GM19023 (cell line): ENCODE measurements around the gene ABCA4.

ENCODE experiments used
- ATAC-seq: cut with Tn5 transposase; IDR thresholded peaks from one replicate; pipeline ENCODE4 v1.9.1; 2021; ENCODE audit warnings: mild to moderate bottlenecking, moderate library complexity; ENCODE audit not compliant: unreplicated experiment

The ABCA4 gene

DNA sequence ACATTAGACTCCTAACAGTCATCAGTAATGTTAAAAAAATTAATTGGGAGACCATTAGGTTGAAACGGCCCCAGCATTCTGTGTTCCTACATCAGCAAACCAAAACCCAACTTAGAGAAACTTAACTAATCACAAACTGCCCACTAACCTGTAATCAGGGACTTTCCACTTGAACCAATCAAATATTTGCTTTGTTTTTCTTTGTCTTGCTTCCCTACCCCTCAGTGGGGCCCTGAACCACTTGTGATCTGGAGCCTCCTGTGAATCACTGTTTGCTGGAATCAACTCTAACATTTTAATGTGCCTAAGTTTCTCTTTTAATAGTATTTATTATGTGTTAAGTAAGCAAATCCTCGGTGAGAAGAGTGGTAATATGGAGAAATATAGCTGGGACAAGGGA is 64.0 kb downstream of the ABCA4 start:
- no peak for ATAC-seq

DNA sequence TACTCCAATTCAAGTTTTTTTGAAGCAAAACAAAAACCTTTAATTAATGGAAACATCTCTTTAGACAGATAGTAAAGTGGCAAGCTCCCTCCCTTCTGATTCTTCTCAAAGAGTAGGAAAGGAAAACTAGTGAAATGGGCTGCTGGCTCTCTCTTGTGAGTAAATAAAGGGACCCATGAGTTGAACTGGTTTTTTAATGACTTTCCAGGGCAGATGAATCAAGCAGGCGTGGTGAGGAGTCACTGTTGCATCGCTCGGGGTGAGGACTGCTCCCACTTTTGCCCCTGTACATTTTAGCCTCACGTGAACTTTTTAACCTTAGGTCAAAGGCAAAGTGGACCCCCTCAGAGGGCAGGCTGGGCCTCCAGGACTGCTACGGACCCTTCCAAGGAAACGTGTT is 64.8 kb downstream of the ABCA4 start:
- no peak for ATAC-seq

- ATAC-seq, result no peak
These were observed 65.4 kb downstream of the ABCA4 start for GRCh38 chr1:94055459-94056122.

DNA sequence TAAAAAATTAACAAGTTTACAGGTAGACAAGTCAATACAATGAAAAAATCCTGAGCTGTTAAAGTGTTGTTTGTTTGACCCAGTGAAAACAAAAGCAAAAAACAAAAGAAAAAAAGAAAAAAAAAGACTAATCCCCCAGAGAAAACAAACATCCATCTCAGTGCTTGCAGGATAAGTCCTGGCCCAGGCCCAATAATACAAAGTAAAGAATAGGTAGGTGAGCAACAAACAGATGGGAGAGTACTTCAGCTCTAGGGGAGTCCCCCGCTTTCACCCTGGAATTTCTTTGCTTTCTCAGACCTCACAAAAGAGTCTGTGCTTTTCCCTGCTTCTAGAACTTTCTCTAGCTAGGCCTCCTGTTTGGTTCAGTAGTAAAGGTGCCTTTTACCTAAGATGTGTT is 70.3 kb downstream of the ABCA4 start:
- no peak for ATAC-seq

- ATAC-seq, result no peak
These were observed 70.7 kb downstream of the ABCA4 start for GRCh38 chr1:94050254-94050653.

DNA sequence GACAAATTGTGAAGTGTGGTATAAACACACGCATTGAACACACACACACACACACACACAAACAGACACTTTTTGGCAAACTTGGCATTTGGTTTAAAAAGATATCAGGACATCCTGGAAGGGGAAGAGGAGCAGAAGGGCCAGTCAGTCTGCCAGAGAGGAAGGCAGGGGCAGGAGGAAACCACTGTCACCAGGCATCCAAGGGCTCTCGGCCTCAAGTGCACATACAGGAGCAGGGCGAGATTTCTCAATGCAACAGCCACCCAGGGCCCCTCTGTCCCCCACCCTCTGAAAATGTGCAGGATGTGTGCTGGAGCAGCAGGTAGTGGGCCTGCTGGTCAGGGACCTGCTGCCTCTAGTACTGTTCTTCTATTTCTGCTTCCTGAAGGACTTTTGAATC is 71.2 kb downstream of the ABCA4 start:
- no peak for ATAC-seq

DNA sequence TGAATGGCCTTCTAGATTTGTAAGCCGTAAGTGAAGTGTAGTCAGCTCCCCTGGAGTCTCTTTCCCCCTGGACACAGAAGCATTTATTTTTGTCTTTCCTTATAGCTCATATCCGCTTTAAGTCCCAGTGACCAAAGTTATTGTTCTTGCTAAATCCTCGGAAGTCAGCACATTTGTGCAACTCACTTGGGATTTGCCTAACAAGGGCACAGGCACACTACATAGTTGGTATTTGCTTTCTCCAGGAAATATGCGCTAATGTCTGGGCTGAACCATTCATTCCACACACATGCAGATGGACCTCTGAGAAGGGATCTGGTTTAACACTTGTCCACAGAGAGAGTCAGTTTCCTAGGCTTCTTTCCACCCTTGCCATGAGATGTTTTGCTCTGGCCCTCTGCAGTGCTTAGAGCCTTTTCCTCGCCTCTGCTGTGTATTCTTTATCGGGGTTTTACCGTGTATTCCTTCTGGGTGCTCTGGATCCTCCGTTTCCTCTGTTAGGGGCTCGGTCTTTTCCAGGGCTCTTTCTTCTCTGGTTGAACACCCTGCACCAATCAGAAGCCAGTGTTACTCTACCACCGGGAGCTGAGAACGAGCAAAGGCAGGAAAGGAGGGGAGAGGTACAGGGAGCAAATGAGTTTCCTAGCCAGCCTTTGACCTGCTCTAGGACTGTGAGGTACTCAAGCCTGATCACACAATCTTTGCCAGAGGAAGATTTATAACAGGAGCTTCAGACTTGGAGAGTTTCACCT is 72.4 kb downstream of the ABCA4 start:
- ATAC-seq, result no peak

- ATAC-seq, result no peak
These were observed 73.0 kb downstream of the ABCA4 start for GRCh38 chr1:94047949-94048348.

- ATAC-seq, result no peak
These were observed 75.4 kb downstream of the ABCA4 start for GRCh38 chr1:94045465-94046056.

DNA sequence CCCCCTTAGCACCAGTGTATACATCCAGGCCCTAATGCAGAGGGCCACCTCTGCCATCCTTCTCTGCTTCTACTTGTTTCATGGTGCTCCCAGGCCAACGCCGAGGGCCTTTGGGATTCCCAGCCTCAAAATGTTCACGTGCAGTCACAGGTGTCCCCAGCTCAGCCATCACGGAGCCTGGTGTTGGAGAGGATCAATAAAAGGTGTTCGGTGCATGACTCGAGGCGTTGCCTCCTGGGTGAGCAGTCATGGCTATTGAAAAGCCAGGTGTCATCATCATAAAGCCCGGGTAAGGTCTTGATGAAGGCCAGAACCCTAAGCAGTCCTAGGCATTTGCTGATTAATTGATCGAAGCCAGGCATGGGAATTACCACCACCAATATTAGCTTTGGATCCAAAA is 76.1 kb downstream of the ABCA4 start:
- no peak for ATAC-seq

DNA sequence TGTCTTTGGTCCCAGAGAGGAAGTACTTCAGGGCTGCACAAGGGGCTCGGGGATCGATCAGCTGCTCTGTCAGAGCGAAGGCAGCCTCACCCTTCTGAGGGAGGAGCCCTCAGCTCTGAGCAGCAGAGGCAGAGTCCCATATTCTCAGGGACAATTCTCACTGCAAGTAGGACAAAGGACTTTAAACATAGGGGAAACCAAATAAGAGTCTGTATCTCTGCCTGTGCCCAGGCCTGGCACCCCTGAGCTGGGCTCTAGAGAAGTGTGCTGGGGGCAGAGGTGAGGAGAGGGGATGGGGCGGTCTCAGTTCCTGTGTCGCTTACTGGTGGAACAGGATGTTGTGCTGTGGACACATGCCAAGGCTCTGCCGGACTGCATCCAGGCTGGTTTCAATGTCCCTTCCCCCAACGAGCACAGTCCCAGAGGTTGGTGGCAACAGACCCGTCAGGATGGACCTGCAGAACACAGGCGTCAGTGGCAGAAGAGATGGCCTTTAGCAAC is 76.6 kb downstream of the ABCA4 start:
- no peak for ATAC-seq

DNA sequence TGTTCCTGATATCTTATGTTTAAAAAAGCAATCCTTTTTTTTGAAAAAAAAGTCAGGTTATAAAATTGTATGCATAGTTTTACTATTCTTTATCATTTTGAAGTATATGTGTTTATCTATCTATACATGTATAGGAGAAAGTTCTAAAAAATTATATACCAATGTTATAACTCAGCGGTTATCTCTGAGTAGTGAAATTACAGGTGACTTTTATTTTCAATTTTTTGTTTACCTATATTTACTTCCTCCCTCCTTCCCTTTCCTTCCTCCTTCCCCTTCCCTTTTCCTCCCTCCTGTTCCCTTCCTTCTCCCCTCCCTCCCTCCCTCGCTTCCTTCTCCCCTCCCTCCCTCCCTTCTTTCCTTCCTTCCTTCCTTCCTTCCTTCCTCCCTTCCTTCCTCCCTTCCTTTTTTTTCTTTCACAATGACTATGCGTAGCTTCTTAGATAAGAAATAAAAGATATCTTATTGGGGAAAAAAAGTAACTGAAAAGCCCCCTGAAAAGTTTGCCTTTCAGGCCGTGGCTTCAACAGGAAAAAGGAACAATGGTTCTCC is 77.1 kb downstream of the ABCA4 start:
- ATAC-seq, result no peak

DNA sequence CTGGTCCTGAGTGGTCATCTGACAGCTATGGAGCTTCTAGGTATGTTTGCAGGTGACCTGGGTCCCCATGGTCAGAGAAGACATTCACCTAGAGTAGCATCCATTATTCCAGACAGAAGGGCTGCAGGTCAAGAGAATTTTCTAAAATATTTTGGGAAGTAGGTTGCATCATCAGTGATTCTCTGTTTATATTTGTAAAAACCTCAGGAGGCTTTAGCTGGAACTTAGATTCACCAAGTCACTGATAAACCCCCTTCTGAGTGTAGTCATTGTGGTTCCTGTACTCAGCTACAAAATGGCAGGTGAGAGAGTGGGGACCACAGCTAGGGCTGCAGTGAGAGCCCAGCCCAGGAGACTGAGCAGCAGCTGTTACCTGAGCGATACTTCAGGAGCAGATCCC is 78.6 kb downstream of the ABCA4 start:
- no peak for ATAC-seq

GRCh38 chr1:94039871-94040569 is 80.9 kb downstream of the ABCA4 start:
- no peak for ATAC-seq

DNA sequence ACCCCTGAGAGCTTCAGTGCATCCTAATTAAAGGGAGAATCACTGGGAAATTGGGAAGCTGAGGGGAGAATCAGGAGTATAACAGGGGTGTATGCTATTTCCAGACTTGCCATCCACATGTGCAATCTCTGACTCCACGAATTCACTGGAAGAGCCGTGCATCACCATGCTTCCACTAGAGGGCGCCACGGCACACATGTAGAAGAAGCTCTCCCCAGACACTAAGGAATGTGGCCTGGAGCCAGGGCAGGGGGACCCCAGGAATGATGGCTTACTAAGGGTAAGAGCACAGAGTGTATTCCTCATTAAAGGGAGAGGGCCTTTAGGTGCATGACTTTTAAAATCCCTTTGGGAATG is 81.5 kb downstream of the ABCA4 start:
- no peak for ATAC-seq

DNA sequence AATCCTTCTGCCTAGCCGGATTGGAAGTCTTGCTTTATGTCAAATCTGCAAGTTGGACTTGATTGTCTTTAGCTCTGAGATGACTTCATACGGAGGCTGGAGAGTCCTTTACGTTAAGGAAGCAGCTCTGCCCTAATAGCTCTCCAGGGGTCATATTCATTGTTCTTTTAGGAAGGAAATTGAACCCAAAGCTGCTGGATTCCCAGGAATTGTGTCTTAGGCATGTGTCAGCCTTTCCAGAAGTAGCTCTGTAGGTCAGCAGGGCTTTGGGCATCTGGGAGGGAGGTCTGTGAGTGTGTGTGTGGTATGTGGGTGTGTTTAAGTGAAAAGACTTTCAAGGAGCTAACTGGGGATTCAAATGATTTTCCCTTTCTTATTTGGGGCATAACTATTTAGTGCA is 82.4 kb downstream of the ABCA4 start:
- ATAC-seq, result no peak

DNA sequence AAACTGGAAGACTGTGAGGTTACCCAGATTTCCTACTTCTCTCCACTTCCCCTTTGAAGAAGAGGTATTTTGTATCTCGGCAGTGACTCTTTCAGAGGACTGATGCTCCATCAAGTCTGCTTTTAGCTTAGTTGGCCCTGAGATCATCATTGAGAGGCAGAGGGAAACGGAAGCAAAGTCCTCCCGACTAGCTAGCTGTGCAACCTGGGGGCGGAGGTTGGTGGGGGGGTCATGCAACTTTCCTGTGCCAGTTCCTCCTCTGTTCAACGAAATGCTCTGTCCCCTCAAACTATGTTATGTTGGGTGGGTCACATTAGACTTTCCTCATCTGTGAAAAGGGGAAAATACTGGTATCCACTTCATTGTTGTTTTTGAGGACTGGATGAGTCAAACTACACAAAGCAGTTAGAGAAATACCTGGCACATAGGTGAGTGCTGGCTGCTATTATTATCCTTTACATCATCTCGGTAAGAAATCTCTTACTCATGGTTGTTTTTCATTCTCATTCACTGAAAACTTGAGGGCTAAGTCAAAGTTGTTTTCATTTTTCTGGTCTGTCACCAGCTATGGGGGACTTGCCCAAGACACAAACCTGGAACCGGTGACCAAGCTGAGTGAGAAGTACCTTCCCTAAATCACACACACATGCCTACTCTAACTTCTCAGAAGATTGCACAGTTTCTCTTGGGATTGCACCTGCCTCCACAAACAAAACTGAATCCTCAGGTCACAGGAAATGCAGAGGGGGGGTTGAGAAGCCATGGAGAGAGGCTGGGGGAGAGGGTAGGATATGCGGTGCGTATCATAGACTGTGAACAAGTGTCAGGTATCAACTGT is 83.3 kb downstream of the ABCA4 start:
- ATAC-seq, result no peak

GRCh38 chr1:94036730-94037129 is 84.2 kb downstream of the ABCA4 start:
- no peak for ATAC-seq

DNA sequence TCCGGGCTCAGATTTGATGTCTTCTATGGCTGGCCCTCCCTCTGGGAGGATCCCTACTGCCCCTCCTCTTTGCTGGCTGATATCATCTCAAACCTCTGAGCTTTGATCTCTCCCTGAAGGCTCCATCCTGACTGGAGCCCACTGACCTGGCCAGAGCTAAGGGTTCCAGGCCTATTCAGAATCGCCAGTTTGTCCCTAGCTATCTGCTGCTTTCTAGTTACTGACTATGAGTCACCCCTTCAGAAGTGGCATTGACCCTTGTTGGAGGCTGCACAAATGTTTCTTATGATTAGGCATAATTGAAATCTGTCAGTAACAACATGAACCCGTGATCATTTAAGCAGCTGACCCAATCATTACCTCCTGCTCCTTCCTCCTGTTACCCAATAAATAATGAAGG is 87.1 kb downstream of the ABCA4 start:
- ATAC-seq, result no peak

GRCh38 chr1:94032637-94033036 is 88.3 kb downstream of the ABCA4 start:
- no peak for ATAC-seq
